PC-9 (cell line): ENCODE data around the gene ATG16L1.

Experiments used
- CTCF ChIP-seq: fragments of 200-600 bp; sonication (generic); conservative IDR thresholded peaks from 2 replicates; pipeline ENCODE4 v1.6.1; 2017; ENCODE audit warnings: mixed run types, antibody characterized with exemption, mild to moderate bottlenecking, moderate library complexity
- EZH2 ChIP-seq: fragments of 200-600 bp; sonication (generic); IDR thresholded peaks from 2 replicates; pipeline ENCODE4 v1.8.0; 2017; ENCODE audit warnings: antibody characterized with exemption, low read depth

GRCh38 chr2:233332125-233332524 lies 80.7 kb downstream of the ATG16L1 start:
- TF ChIP-seq CTCF (no peak), EZH2 (no peak)
